HG02852 (cell line): ENCODE results near the gene TLCD1.
"Not testable (repeated sequence)": the region's sequence is repeated elsewhere in the genome, so short reads cannot be mapped to it uniquely, and the experiment has no call there.

Experiments used
- ATAC-seq: cut with Tn5 transposase; IDR thresholded peaks from one replicate; pipeline ENCODE4 v1.9.1; 2021; ENCODE audit warnings: mild to moderate bottlenecking, moderate library complexity; ENCODE audit not compliant: unreplicated experiment

TLCD1 gene

GRCh38 chr17:28729950-28730330, 3.9 kb upstream of the TLCD1 start:
- ATAC-seq: no peak

GRCh38 chr17:28728364-28729200, 2.5 kb upstream of the TLCD1 start, which contains the start of gene NEK8:
Gene NEK8, plus strand, starts transcription at chr17:28728788. Its CDS starts 26 bp downstream, at chr17:28728814.
- ATAC-seq: peak; percentile 43

DNA sequence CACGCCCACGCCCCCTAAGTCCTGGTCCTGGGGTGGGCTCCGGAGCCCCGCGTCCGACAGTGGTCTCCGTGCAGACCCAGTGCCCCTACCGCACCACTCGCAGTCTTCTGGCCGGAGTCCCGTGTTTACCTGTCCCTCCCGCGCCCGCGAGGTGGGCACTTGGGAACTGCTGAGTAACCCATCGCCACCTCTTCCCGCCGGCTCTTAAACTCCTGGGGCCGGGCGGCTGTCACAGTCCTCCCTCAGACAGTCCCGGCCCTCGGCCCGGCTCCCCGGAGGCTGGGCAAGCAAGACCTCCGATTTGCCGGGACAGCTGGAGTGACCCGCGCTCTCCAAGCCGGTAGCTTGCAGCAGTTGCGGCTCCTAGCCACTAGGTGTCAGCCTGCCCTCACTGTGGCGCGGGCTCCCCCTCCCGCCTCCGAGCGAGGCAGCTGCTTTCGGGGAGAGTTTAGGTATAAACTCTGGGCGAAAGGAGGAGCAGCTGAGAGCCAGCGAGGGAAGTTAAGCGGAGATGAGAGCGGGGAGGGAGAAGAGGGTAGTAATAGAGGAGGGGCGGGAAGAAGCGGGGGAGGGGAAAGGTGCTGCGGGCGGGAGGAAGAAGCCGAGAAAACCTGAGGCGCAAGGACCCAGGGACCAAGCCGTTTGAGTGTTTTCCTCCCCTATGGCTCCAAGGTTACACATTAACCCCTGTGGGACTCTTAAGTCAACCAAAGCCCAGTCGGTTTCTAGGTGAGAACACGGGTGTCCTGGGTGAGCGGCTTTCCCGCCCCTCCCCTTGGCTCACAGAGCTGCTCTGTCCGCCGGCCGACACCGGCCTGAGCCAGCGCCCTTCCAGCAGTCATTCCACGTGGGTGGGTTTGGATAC, 826 bp upstream of the TLCD1 start:
- ATAC-seq: peak; percentile 29

GRCh38 chr17:28725660-28726225, 290 bp downstream of the TLCD1 start:
- no peak for ATAC-seq

DNA sequence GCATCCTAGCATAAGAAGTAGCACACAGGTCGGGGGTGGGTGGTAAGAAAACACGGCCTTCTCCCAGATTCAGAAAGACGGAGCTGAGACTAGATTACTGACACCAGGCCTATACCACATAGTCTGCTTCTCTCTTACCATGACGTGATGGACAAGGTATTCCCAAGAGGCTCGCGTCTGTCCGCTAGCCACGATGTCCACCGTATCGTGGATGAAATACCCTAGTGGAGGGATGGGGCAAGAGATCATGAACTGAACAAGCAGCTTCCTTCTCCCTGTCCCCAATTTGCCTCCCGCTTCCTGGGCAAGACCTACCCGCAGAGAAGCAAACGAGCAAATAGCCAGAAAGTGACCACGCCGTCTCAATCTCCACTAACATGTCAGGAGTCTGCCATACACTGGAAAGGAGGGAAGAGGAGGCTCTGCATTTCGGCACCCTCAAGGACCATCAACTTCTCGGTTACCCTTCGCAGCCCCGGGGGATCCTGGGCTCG, 820 bp downstream of the TLCD1 start:
- no peak for ATAC-seq

DNA sequence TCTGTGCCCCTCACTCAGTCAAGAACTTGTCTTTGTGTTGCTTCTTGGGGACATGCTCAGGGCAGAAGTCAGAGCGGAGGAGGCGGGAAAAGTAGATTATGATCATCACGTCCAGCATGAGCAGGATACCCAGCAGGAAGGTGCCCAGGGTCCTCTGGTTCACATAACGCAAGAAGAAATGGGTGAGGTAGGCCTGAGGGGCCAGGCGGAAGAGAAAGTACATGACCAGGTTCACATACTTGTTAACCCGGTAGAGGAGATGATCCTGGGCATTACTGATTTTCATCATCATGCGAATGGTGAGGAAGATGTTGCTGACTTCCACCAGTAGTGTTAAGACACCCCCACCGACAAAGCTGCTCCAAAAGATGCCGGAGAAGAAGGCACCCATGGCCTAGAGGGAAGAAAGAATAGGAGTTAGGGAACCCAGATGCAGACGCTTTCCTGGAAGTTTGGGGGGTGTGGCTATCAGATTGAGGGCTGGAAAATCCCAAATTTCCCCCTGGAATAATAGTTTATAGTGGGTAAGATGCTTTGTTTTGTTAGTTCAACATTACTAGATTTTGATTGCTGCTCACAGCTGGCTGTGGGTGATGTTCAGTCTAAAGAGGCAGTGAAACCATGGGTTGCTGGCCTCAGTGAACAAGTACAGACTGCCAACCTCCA, 1.4 kb downstream of the TLCD1 start:
- no peak for ATAC-seq

DNA sequence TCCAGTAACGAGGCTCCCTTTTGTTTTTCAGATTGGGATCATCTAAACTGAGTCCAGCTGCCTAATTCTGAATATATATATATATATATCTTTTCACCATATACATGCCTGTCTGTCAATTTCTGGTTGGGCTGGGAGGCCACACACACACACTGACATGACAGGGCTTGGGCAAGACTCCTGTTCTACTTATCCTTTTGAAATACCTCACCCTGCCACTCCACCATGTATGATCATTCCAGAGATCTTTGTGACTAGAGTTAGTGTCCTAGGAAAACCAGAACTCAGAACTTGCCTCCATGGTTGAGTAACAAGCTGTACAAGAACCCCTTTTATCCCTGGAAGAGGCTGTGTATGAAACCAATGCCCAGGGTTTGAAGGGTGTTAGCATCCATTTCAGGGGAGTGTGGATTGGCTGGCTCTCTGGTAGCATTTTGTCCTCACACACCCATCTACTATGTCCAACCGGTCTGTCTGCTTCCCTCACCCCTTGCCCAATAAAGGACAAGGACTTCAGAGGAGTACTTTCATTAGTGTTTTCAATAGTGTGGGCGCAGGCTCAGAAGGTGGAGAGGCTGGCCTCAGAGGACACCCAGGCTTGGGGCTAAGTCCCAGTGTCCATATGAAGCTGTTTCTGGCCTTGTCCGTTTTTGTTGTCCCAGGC, 2.1 kb downstream of the TLCD1 start:
- ATAC-seq: not testable (repeated sequence)

GRCh38 chr17:28723159-28723835, 2.7 kb downstream of the TLCD1 start:
- no peak for ATAC-seq

GRCh38 chr17:28722417-28723158, 3.4 kb downstream of the TLCD1 start:
- ATAC-seq: no peak

GRCh38 chr17:28720997-28721329, 5.1 kb downstream of the TLCD1 start:
- ATAC-seq: not testable (repeated sequence)

- ATAC-seq: no peak
These were observed 5.6 kb downstream of the TLCD1 start for GRCh38 chr17:28720247-28720996.

- no peak for ATAC-seq
These were observed 7.0 kb downstream of the TLCD1 start for GRCh38 chr17:28719021-28719433.

DNA sequence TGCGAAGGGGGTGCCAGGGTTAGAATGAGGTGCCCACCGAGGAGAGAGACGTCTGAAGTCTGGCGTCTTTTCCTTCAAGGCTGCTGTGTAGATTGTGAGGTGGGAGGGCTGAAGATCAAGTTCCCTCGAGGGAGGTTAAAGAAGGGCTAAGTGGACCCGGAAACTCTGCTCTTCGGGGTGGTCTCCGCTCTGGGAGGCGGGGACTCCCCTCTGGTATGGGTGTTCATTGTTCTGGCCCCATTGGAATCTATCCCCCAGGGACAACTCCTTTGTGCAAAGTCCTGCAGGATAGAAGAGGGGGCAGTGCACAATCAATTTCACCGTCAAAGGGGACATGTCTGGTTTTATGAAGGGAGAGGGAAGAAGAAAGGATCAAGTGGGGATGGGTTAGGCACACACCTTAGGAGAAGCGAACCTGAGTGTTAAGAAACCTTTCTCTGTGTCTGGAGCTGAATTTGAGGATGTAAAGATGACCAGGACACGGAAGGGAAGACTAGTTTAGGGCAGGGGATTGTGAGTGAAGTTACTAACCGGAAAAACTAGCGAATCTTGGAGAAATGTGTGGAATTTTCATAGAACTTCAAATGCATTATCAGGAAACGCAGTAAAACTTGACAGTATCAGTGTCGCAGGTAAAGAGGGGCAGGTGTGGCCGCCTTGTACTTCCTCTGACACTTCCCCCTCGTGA, 7.6 kb downstream of the TLCD1 start:
- ATAC-seq: no peak

- ATAC-seq: no peak
These were observed 8.3 kb downstream of the TLCD1 start, which contains the start of gene RAB34 for GRCh38 chr17:28717578-28718332. Gene RAB34, minus strand, starts transcription at chr17:28717868. Its CDS starts 602 bp downstream, at chr17:28717266.

GRCh38 chr17:28716740-28717577, 9.1 kb downstream of the TLCD1 start:
- ATAC-seq: no peak

DNA sequence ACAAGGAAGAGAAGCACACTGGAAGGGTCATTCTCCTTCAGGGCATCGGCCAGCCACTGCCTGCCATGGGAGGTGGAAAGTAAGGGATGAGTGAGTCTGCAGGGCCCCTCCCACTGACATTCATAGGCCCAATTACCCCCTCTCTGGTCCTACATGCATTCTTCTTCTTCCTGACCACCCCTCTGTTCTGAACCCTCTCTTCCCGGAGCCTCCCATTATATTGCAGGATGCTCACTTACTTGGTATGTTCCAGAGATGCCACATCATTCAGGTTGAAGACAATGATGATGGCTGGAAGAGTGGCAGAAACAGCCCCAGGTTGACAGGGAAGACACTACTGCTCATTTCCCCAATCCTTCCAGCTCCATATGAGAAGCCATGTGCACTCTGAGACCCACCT, 10.8 kb downstream of the TLCD1 start:
- ATAC-seq: no peak
